HepG2 (cell line): ENCODE data around the gene SCAPER. TPM values are rescaled to one million over a fixed set of nuclear protein-coding genes. Genes with fewer than 3 reads are reported as not detected.

Experiments used
- ATAC-seq: fragments of 200-7000 bp; cut with Tn5 transposase; 3 replicates; pipeline ENCODE4 v1.9.1; 2020; ENCODE audit warnings: mild to moderate bottlenecking, moderate library complexity
- BruUV-seq: library from RNA; stranded (reverse); fragments of 400-500 nt; replicated peaks from 2 replicates; lab custom pipeline; 2021; lab: Mats Ljungman, UMichigan
- CTCF ChIA-PET: fragments of 300-600 bp; formaldehyde crosslinking; extraction: SDS; loops from one replicate; lab custom pipeline; 2021; ENCODE audit warnings: low total read pairs, inconsistent platforms, low intra/inter-chr PET ratio; lab: Yijun Ruan, JAX
- POLR2A ChIA-PET: fragments of 350-600 bp; sonication (Branson Sonifier 250); formaldehyde crosslinking; loops from one replicate; lab custom pipeline; 2020; ENCODE audit warnings: antibody characterized with exemption, inconsistent platforms; lab: Yijun Ruan, JAX
- DNase-seq: peaks from one replicate; pipeline ENCODE4 v3.0.0-alpha.2; 2015; ENCODE audit warnings: low spot score
- FAIRE-seq: peaks from 3 replicates; lab custom pipeline; 2011; peaks lifted over from hg19 to GRCh38; lab: Jason Lieb, UNC
- H2AFZ ChIP-seq: one replicate; pipeline ENCODE4 v1.6.1; 2011; ENCODE audit warnings: low read length, inconsistent platforms
- H3K27ac ChIP-seq: fragments of 300-600 bp; 3 replicates; pipeline ENCODE4 v1.8.0; 2011; ENCODE audit warnings: mixed run types, mild to moderate bottlenecking, mixed read lengths, low read length, inconsistent platforms; ENCODE audit not compliant: insufficient read depth; ENCODE audit errors: extremely low read length
- H3K27me3 ChIP-seq, 2 experiments: fragments of 200-600 bp in 1 of 2; 2 replicates in 1 of 2; 3 replicates in 1 of 2; pipeline versions ENCODE4 v1.6.0 to v1.8.0; 2011; ENCODE audit warnings: low read length in 2 of 2, mild to moderate bottlenecking in 2 of 2, moderate library complexity in 2 of 2, inconsistent platforms in 1 of 2; ENCODE audit not compliant: insufficient read depth in 2 of 2, control insufficient read depth in 1 of 2
- H3K36me3 ChIP-seq, 2 experiments: fragments of 200-600 bp in 1 of 2; replicated peaks in 1 of 2; 2 replicates in 1 of 2; 3 replicates in 1 of 2; pipeline versions ENCODE4 v1.5.1 to v1.8.0; 2011; ENCODE audit warnings: low read length in 2 of 2, inconsistent platforms in 1 of 2; ENCODE audit not compliant: insufficient read depth in 2 of 2, control insufficient read depth in 1 of 2
- H3K4me1 ChIP-seq: 2 replicates; pipeline ENCODE4 v1.5.1; 2012; ENCODE audit warnings: low read length, inconsistent platforms; ENCODE audit not compliant: insufficient read depth
- H3K4me2 ChIP-seq: 2 replicates; pipeline ENCODE4 v1.6.0; 2011; ENCODE audit warnings: low read depth, low read length, inconsistent platforms
- H3K4me3 ChIP-seq, 3 experiments: fragments of 200-600 bp in 1 of 3; sonication (generic), shearing (Covaris generic) in 1 of 3; replicated peaks in 1 of 3; 2 replicates each; pipeline ENCODE4 v1.5.1; 2011 to 2016; ENCODE audit warnings: low read length in 3 of 3, inconsistent platforms in 2 of 3, low read depth in 2 of 3, mild to moderate bottlenecking in 2 of 3, control low read depth in 1 of 3, mixed read lengths in 1 of 3; ENCODE audit not compliant: insufficient read depth in 1 of 3
- H3K79me2 ChIP-seq: one replicate; pipeline ENCODE4 v1.6.1; 2011; ENCODE audit warnings: low read length, inconsistent platforms; ENCODE audit not compliant: insufficient read depth
- H3K9ac ChIP-seq: 2 replicates; pipeline ENCODE4 v1.6.0; 2011; ENCODE audit warnings: mild to moderate bottlenecking, low read depth, low read length, inconsistent platforms; ENCODE audit not compliant: insufficient read depth
- H3K9me3 ChIP-seq: 2 replicates; pipeline ENCODE4 v1.5.1; 2012; ENCODE audit warnings: mild to moderate bottlenecking, low read length
- H4K20me1 ChIP-seq: 2 replicates; pipeline ENCODE4 v1.6.0; 2011; ENCODE audit warnings: inconsistent platforms, mild to moderate bottlenecking, low read length, moderate library complexity; ENCODE audit not compliant: insufficient read depth
- BORCS8-MEF2B ChIP-seq: sonication (generic); formaldehyde crosslinking; IDR thresholded peaks from 2 replicates; pipeline ENCODE4 v1.8.0; 2022; ENCODE audit warnings: mild to moderate bottlenecking, missing genetic modification reagents
- BRD4 ChIP-seq: sonication (generic); formaldehyde crosslinking; IDR thresholded peaks from 2 replicates; pipeline ENCODE4 v1.4.0; 2020; ENCODE audit warnings: missing genetic modification reagents
- JARID2 ChIP-seq: sonication (generic); formaldehyde crosslinking; IDR thresholded peaks from 2 replicates; pipeline ENCODE4 v1.8.1; 2023; ENCODE audit warnings: missing genetic modification reagents, inconsistent platforms; ENCODE audit not compliant: insufficient replicate concordance
- KDM3A ChIP-seq: IDR thresholded peaks from 2 replicates; pipeline ENCODE4 v1.6.1; 2018; ENCODE audit warnings: low read depth, missing compliant biosample characterization
- NR2F6 ChIP-seq, 2 experiments: IDR thresholded peaks; 2 replicates each; pipeline ENCODE4 v1.6.1; 2016; ENCODE audit warnings: antibody characterized with exemption in 1 of 2, mild to moderate bottlenecking in 1 of 2
- SIN3B ChIP-seq: fragments of 150-350 bp; IDR thresholded peaks from 2 replicates; pipeline ENCODE4 v1.6.1; 2014; ENCODE audit warnings: low read length
- SMARCE1 ChIP-seq: fragments of 450-650 bp; IDR thresholded peaks from 2 replicates; pipeline ENCODE4 v1.6.1; 2017; ENCODE audit warnings: borderline replicate concordance
- SP5 ChIP-seq: IDR thresholded peaks from 2 replicates; pipeline ENCODE4 v1.6.1; 2016; ENCODE audit warnings: low read depth, borderline replicate concordance
- STAT5B ChIP-seq: sonication (generic); formaldehyde crosslinking; IDR thresholded peaks from 2 replicates; pipeline ENCODE4 v1.4.0; 2020; ENCODE audit warnings: missing genetic modification reagents
- ZNF790 ChIP-seq: sonication (generic); formaldehyde crosslinking; IDR thresholded peaks from 2 replicates; pipeline ENCODE4 v1.8.0; 2022; ENCODE audit warnings: missing genetic modification reagents, mild to moderate bottlenecking, borderline replicate concordance
- ZSCAN25 ChIP-seq: sonication (generic); formaldehyde crosslinking; IDR thresholded peaks from 2 replicates; pipeline ENCODE4 v1.8.0; 2022; ENCODE audit warnings: mild to moderate bottlenecking, missing genetic modification reagents
- ZSCAN9 ChIP-seq: IDR thresholded peaks from 2 replicates; pipeline ENCODE4 v1.6.1; 2016; ENCODE audit warnings: borderline replicate concordance
- WGBS: methylation state at CpG from one replicate; pipeline ENCODE4 v1.1.6; 2017; ENCODE audit warnings: low lambda C conversion rate; 5-methylcytosine and 5-hydroxymethylcytosine counted together
- in situ Hi-C: cut with HindIII; loops from 2 replicates; pipeline ENCODE4 v1.10.0; 2017; ENCODE audit warnings: low pct_unique_long_range_greater_than_20kb; ENCODE audit not compliant: extremely low pct_ligation_motif_present
- intact Hi-C: fragments of 100-400 bp; cut with micrococcal nuclease; formaldehyde crosslinking; loops from one replicate; pipeline ENCODE4 v1.10.0; 2022; ENCODE audit not compliant: unreplicated experiment
- polyA plus RNA-seq, 8 experiments: library from polyadenylated mRNA; depleted of rRNA in 3 of 8; stranded (reverse) in 7 of 8; unstranded in 1 of 8; fragments of >200 nt; fragmentation: Illumina TruSeq in 4 of 8; extraction: Trizol in 4 of 8; gene quantifications; 2 replicates each; pipeline versions ENCODE4 v1.2.1 to v1.2.3, GENCODE V29; 2011 to 2016; ENCODE audit warnings: low read depth in 4 of 8, missing spikeins in 1 of 8, mixed read lengths in 1 of 8; ENCODE audit not compliant: insufficient read depth in 1 of 8
- total RNA-seq, 5 experiments: library from RNA; depleted of rRNA; stranded (reverse); fragments of >200 nt; fragmentation: Illumina TruSeq; extraction: Trizol; gene quantifications; 2 replicates each; pipeline ENCODE4 v1.2.3, GENCODE V29; 2016; ENCODE audit warnings: low read depth in 1 of 5
- TF ChIP-seq, protein P1 (sequence below): sonication (generic); formaldehyde crosslinking; IDR thresholded peaks from 2 replicates; pipeline ENCODE4 v1.4.0; 2020; ENCODE audit warnings: missing genetic modification reagents, borderline replicate concordance
- TF ChIP-seq, protein P2 (sequence below): sonication (generic); formaldehyde crosslinking; IDR thresholded peaks from 2 replicates; pipeline ENCODE4 v1.5.0; 2020; ENCODE audit warnings: mild to moderate bottlenecking, missing genetic modification reagents
- TF ChIP-seq, protein P3 (sequence below): sonication (generic); formaldehyde crosslinking; IDR thresholded peaks from 2 replicates; pipeline ENCODE4 v1.5.1; 2020; ENCODE audit warnings: mild to moderate bottlenecking, missing genetic modification reagents, moderate library complexity
- TF ChIP-seq, protein P4 (sequence below): sonication (generic); formaldehyde crosslinking; IDR thresholded peaks from 2 replicates; pipeline ENCODE4 v1.5.0; 2020; ENCODE audit warnings: missing genetic modification reagents

The SCAPER gene
- total and polyA plus RNA-seq, 2 of the 13 experiments (the other 11 are each of a cell fraction or from before 2014, with no cell fraction given): 4.3 to 10.5 TPM

DNA sequence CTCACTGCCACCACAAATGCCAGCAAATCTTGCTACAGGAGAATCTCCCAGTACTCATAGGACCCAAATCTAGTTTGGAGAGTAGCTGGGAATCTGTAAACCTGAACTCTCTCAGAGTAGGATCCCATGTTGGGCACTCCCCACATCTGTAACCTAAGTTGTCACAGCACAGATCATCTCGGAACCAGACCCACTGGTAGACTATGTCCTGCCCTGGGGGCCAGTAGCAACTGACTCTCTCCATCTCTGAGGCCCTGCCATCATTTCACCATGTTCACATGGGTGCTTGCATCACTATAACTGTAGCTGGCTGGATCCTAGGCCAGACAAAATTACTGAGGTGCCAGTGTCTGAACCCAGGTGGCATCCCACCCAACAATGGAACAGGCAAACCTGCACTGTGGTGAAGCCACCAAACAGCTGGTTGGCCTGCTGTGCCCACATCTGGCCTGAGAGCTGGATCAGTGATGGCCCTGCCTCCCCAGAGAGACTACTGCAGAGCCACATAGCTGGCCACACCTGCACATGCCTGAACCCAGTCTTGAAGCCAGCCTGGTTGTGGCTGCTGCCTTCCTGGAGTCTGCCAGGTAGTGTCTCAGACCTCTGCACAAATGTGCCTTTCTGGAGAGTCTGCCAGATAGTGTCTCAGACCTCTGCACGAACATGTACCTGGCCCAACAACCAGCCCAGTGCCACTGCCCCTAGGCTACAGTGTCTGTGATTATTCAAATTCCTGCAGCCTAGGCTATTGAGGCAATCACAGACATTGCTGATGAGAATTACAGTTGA is 486.6 kb downstream of the SCAPER start (continued):
- TF ChIP-seq, protein P1, sequence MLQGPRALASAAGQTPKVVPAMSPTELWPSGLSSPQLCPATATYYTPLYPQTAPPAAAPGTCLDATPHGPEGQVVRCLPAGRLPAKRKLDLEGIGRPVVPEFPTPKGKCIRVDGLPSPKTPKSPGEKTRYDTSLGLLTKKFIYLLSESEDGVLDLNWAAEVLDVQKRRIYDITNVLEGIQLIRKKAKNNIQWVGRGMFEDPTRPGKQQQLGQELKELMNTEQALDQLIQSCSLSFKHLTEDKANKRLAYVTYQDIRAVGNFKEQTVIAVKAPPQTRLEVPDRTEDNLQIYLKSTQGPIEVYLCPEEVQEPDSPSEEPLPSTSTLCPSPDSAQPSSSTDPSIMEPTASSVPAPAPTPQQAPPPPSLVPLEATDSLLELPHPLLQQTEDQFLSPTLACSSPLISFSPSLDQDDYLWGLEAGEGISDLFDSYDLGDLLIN (CRISPR knock-in tag): no peak
- TF ChIP-seq ZSCAN9 (CRISPR knock-in tag) (no peak), ZSCAN25 (CRISPR knock-in tag) (no peak), KDM3A (CRISPR knock-in tag) (no peak)

DNA sequence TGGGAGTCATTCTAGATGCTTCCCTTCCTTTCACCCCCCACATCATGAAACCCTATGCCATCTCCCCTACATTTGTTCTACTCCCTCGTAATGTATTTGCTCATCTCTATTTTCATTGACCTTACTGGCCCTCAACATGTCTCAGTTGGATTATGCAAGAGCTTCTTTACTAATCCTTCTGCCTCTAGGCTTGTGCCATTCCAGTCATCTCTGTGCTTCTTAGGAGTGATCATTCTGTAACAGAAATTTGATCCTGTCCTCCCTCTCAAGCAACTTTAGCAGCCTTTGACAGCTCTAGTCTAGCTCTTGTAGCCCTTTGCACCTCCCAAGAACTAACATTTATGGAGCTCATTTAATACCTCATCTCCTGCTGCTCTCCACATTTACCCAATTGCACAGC is 503.9 kb downstream of the SCAPER start:
- no peaks in the 10 kb centered on the region for H4K20me1 ChIP-seq
- CTCF ChIA-PET: no interaction called here
- POLR2A ChIA-PET: no interaction called here
- no peaks in the 10 kb centered on the region for H3K4me1 ChIP-seq
- in situ Hi-C loops (no loop called here), intact Hi-C loops (no loop called here)
- H3K27ac ChIP-seq: no peak overlapping the region
- H3K79me2 ChIP-seq: no peaks in the 10 kb centered on the region
- no peaks in the 10 kb centered on the region for H3K27me3 ChIP-seq
- no peak overlapping the region for H3K4me3 ChIP-seq
- 77% methylated on average over 1 of the region's 1 CpG for WGBS
- no peaks in the 10 kb centered on the region for H3K9me3 ChIP-seq
- FAIRE-seq (no peak), DNase-seq (no peak), ATAC-seq (no peak)
- H3K36me3 ChIP-seq: no peaks in the 10 kb centered on the region; a peak in 1 of 5 replicates
- no TSS peak for BruUV-seq
- no peak overlapping the region for H2AFZ ChIP-seq
- no peak overlapping the region for H3K4me2 ChIP-seq
- no peak overlapping the region for H3K9ac ChIP-seq
- no peak for TF ChIP-seq NR2F6 (IDR thresholded peaks at IDR 0.05)
- TF ChIP-seq NR2F6 (CRISPR knock-in tag; IDR thresholded peaks at IDR 0.05): no peak
- TF ChIP-seq, protein P2, sequence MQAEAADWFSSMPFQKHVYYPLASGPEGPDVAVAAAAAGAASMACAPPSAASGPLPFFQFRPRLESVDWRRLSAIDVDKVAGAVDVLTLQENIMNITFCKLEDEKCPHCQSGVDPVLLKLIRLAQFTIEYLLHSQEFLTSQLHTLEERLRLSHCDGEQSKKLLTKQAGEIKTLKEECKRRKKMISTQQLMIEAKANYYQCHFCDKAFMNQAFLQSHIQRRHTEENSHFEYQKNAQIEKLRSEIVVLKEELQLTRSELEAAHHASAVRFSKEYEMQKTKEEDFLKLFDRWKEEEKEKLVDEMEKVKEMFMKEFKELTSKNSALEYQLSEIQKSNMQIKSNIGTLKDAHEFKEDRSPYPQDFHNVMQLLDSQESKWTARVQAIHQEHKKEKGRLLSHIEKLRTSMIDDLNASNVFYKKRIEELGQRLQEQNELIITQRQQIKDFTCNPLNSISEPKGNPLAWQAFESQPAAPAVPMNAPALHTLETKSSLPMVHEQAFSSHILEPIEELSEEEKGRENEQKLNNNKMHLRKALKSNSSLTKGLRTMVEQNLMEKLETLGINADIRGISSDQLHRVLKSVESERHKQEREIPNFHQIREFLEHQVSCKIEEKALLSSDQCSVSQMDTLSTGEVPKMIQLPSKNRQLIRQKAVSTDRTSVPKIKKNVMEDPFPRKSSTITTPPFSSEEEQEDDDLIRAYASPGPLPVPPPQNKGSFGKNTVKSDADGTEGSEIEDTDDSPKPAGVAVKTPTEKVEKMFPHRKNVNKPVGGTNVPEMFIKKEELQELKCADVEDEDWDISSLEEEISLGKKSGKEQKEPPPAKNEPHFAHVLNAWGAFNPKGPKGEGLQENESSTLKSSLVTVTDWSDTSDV (CRISPR knock-in tag): no peak
- TF ChIP-seq SP5: no peak
- no peak for TF ChIP-seq ZNF790 (CRISPR knock-in tag)
- TF ChIP-seq, protein P3, sequence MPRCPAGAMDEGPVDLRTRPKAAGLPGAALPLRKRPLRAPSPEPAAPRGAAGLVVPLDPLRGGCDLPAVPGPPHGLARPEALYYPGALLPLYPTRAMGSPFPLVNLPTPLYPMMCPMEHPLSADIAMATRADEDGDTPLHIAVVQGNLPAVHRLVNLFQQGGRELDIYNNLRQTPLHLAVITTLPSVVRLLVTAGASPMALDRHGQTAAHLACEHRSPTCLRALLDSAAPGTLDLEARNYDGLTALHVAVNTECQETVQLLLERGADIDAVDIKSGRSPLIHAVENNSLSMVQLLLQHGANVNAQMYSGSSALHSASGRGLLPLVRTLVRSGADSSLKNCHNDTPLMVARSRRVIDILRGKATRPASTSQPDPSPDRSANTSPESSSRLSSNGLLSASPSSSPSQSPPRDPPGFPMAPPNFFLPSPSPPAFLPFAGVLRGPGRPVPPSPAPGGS: no peak
- TF ChIP-seq JARID2 (CRISPR knock-in tag): no peak
- no peak for TF ChIP-seq SMARCE1
- TF ChIP-seq, protein P4, sequence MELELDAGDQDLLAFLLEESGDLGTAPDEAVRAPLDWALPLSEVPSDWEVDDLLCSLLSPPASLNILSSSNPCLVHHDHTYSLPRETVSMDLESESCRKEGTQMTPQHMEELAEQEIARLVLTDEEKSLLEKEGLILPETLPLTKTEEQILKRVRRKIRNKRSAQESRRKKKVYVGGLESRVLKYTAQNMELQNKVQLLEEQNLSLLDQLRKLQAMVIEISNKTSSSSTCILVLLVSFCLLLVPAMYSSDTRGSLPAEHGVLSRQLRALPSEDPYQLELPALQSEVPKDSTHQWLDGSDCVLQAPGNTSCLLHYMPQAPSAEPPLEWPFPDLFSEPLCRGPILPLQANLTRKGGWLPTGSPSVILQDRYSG (CRISPR knock-in tag): no peak
- TF ChIP-seq BRD4 (CRISPR knock-in tag): no peak
- TF ChIP-seq, protein P1 (CRISPR knock-in tag): no peak
- no peak for TF ChIP-seq SIN3B
- TF ChIP-seq BORCS8-MEF2B: no peak
- TF ChIP-seq STAT5B: no peak
